NCI-H748 (cell line): ENCODE measurements around the gene NOL8.

Experiments used
- DNase-seq: peaks from one replicate; lab custom pipeline; 2025; ENCODE audit not compliant: unreplicated experiment; lab: John Stamatoyannopoulos, UW

The NOL8 gene

DNA sequence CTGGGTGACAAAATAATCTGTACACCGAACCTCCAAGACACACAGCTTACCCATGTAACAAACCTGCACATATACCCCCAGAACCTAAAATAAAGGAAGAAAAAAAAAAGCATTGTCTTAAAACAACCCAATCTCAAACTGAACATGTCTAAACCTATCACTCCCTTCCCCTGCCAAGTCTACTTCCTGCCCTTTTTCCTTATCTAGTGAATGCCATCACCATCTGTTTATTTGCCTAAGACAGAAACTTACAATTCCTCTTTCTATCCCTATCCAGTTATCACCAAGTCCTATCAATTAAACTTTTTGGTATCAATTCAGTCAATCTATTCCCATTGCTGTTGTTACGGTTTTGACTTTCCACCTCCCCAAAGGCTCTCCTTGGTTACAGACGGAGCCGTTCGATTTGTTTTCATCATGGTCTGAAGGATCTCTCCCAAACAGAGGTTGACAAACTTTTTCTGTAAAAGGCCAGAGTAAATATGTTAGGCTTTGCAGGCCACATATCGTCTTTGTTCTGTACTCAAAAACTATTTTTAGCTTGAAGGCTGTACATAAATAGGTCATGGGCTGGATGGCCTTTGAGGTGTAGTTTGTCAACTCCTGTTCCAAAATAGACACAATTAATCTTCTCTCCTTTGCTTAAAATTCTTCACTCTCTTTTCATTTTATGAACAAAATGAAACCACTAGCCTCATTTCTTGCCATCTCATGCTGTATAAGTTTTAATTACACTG lies 12.1 kb downstream of the NOL8 start:
- no peak for DNase-seq

DNA sequence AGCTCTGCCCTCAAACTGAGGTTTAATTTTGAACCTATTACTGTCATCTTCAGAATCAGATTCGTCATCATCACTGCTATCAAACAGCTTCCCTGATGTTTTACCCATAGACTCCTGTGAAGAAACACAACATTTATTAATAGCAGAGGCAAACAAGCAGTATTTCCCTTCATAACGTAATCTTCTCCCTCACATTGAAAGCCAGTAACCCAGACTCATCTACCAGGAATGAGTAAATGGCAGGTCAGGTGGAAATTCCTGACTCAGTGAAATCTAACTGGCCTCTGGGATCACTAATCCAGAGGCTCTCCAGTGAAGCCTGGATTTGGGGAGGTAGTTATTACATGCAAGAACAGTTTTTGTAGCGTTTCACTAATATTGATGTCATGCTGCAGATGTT lies 14.6 kb downstream of the NOL8 start:
- no peak for DNase-seq

- DNase-seq, result no peak
Observed at GRCh38 chr9:92308893-92309292, 16.3 kb downstream of the NOL8 start.

DNA sequence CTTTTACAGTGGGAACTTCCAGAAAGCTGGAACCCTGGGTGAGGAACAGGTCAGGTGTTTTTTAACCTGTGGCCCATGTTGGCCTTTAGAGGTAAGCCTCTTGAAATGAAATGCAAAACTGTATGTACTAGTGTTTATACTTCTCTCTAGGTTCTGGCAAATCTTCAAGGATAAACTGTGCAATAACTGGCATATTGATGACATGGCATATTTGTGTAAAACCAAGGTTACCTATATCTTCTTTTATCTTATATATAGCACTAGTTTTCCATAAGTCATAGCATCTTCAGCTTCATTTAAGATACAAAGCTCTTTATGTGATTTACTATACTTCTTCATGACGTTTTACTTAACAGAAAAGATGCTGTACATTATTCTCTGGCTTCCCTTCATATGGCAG lies 24.2 kb downstream of the NOL8 start:
- no peak for DNase-seq

DNA sequence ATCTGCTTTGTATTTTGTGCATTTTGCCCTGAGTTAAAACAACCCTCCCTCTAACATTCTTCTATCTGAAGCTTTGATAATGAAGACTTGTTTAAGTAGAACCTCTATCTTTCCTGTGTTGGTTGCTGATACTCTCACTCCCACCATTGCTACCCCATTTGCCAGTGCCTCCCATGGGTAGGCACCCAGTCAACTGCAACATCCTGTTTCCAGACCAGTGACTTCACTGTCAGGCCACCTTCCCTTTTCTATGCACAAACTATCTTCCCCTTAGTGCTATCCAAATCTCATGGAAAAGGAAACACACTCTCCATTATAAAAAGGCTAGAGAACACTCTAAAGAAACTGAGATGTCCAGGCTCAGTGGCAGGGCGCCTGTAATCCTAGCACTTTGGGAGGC lies 26.0 kb downstream of the NOL8 start:
- no peak for DNase-seq

DNA sequence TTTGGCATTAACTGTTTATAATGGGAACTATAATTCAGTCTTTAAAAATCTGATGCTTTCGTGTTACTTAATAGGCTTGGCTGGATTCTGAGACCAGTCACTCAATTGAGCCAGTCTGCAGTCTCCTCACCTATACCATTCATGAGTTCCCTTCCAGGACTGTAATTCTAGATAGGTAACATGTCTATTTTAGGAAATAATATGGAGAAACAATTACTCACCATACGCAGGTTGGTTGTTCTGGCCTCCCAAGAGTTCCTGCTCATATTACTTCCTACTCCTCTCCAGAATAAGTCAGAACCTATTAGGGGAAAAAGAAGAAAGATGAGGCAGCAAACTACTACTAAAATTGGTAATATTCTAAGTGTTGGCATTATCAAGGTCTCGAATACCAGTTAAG lies 27.1 kb downstream of the NOL8 start:
- no peak for DNase-seq

DNA sequence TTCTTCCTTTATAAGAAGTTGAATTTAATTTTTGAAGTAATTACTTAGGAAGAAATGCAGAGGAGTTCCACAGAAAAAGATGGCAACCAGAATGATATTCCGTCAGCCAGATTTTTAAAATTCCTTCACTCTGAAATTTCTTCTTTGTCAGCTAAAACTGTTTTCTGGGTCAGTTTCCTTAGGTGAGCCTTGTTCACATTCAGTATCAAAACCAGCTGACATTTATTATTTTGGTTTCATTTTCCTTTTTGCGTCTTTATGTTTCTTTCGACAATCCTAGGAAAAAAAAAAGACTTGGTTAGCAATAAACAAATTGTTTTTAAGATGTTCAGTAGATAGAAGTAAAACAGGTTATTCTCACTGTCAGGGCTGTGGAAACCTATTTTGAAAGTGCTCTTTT lies 27.5 kb downstream of the NOL8 start:
- no peak for DNase-seq

GRCh38 chr9:92295827-92296258 lies 29.3 kb downstream of the NOL8 start:
- DNase-seq, result no peak

- no peak for DNase-seq
Observed at GRCh38 chr9:92295240-92295790, 29.8 kb downstream of the NOL8 start.

- DNase-seq, result peak; percentile 24
Observed at GRCh38 chr9:92294297-92294676, 30.9 kb downstream of the NOL8 start.

- peak; percentile 98 for DNase-seq
Observed at GRCh38 chr9:92293452-92294296, 31.5 kb downstream of the NOL8 start, which contains the start of gene IARS1. Gene IARS1 (minus strand): TSS chr9:92293697. CDS start chr9:92289419, 4,278 bp downstream.

- DNase-seq, result no peak
Observed at GRCh38 chr9:92293075-92293354, 32.1 kb downstream of the NOL8 start.

DNA sequence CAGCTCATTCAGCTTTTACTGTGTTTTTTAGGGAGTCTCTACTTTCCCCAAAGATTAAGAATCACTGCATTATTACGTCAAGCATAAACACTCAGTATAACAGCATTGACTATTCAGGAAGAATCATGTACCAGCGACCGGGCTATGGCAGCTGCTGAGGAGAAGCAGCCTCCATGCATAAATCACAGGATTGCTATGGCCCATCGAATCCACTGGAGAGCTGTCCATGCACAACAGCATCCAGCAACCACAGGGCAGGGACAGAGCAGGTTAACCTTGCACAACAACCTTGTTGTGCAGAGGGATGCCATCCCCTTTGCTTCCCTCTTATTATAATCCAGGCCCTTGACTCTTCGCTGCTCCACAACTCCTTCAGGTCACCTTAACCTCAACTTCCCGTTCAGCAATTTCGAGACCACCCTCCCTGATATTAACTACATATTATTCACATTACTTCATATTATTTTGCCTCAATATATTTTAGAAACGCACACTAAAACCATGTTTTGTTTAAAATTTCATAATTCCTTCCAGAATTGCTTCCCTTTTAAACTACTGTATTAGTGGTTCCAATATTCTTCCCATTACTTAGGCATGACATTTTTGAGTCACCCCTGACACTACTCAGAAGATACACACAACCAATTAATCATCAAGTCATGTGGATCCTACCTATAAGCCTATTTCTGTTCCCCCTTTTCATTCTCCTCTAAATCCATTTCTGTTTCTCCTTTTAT lies 32.6 kb downstream of the NOL8 start:
- no peak for DNase-seq

DNA sequence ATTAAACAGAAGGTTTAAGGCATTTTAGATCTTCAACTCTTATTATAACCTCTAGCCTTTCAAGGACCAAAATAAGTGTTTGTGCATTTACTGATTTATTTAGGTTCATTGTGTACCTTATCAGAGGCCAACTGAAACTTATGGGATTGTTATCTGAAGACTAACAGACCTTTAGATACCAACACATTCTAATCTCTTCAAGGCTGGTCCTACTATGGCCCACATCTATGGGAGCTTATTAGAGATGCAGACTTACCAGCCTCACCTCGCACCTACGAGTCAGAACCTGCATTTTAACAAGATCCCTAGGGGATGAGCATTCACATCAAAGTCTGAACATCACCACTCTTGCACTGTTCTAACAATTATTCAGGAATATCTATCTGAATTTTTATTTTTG lies 33.6 kb downstream of the NOL8 start:
- no peak for DNase-seq

- DNase-seq, result no peak
Observed at GRCh38 chr9:92290785-92291429, 34.2 kb downstream of the NOL8 start.

DNA sequence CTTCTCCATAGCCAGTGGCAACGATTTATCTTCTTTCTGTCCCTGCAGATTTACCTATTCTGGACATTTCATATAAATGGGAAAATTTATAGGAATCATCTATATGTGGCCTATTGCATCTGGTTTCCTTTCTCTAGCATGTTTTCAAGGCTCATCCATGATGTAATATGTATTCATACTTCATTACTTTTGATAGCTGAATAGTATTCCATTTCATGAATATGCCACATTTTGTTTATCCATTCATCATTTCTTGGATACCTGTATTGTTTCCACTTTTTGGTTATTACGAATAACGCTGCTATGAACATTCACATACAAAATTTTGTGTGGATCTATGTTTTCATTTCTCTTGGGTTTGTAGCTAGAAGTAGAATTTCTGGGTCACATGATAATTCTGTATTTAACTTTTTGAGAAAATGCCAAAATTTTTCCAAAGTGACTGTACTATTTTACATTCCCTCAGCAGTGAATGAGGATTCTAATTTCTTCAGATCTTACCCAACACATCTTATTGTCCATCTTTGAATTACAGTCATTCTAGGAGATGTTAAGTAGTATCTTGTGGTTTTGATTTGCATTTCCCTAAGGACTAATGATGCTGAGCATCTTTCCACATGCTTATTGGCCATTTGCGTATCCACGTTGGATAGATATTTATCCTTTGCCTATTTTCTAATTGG lies 35.3 kb downstream of the NOL8 start:
- no peak for DNase-seq

- DNase-seq, result no peak
Observed at GRCh38 chr9:92279302-92279701, 45.8 kb downstream of the NOL8 start.

DNA sequence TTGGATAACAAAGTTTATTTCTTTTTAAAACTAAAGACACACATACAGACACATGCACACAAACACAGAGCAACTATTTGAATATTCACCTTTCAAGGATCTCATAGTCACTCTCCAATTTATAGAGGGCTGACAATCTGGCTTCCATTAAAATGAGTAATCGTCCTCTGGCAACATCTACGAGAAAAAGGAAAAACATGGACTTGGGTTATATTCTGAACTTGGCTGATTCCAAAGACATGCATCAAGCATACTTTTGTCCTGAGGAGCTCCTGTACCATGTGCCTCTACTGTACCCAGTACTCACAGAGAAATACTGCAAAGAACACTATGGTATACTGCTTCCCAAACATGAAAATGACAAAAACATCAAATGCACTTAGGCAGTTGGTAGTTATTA lies 47.0 kb downstream of the NOL8 start:
- no peak for DNase-seq

- no peak for DNase-seq
Observed at GRCh38 chr9:92276331-92277032, 48.7 kb downstream of the NOL8 start.

- DNase-seq, result no peak
Observed at GRCh38 chr9:92275541-92275940, 49.6 kb downstream of the NOL8 start.
